HepG2 (cell line): ENCODE results near the gene RBP3. TPM values are rescaled to one million over a fixed set of nuclear protein-coding genes. Genes with fewer than 3 reads are reported as not detected.

ENCODE experiments used
- ATAC-seq: fragments of 200-7000 bp; cut with Tn5 transposase; 3 replicates; pipeline ENCODE4 v1.9.1; 2020; ENCODE audit warnings: mild to moderate bottlenecking, moderate library complexity
- BruUV-seq: library from RNA; stranded (reverse); fragments of 400-500 nt; replicated peaks from 2 replicates; lab custom pipeline; 2021; lab: Mats Ljungman, UMichigan
- CTCF ChIA-PET: fragments of 300-600 bp; formaldehyde crosslinking; extraction: SDS; loops from one replicate; lab custom pipeline; 2021; ENCODE audit warnings: low total read pairs, inconsistent platforms, low intra/inter-chr PET ratio; lab: Yijun Ruan, JAX
- POLR2A ChIA-PET: fragments of 350-600 bp; sonication (Branson Sonifier 250); formaldehyde crosslinking; loops from one replicate; lab custom pipeline; 2020; ENCODE audit warnings: antibody characterized with exemption, inconsistent platforms; lab: Yijun Ruan, JAX
- DNase-seq: peaks from one replicate; pipeline ENCODE4 v3.0.0-alpha.2; 2015; ENCODE audit warnings: low spot score
- FAIRE-seq: peaks from 3 replicates; lab custom pipeline; 2011; peaks lifted over from hg19 to GRCh38; lab: Jason Lieb, UNC
- H2AFZ ChIP-seq: one replicate; pipeline ENCODE4 v1.6.1; 2011; ENCODE audit warnings: low read length, inconsistent platforms
- H3K27ac ChIP-seq: fragments of 300-600 bp; 3 replicates; pipeline ENCODE4 v1.8.0; 2011; ENCODE audit warnings: mixed run types, mild to moderate bottlenecking, mixed read lengths, low read length, inconsistent platforms; ENCODE audit not compliant: insufficient read depth; ENCODE audit errors: extremely low read length
- H3K27me3 ChIP-seq, 2 experiments: fragments of 200-600 bp in 1 of 2; 2 replicates in 1 of 2; 3 replicates in 1 of 2; pipeline versions ENCODE4 v1.6.0 to v1.8.0; 2011; ENCODE audit warnings: low read length in 2 of 2, mild to moderate bottlenecking in 2 of 2, moderate library complexity in 2 of 2, inconsistent platforms in 1 of 2; ENCODE audit not compliant: insufficient read depth in 2 of 2, control insufficient read depth in 1 of 2
- H3K36me3 ChIP-seq, 2 experiments: fragments of 200-600 bp in 1 of 2; replicated peaks in 1 of 2; 2 replicates in 1 of 2; 3 replicates in 1 of 2; pipeline versions ENCODE4 v1.5.1 to v1.8.0; 2011; ENCODE audit warnings: low read length in 2 of 2, inconsistent platforms in 1 of 2; ENCODE audit not compliant: insufficient read depth in 2 of 2, control insufficient read depth in 1 of 2
- H3K4me1 ChIP-seq: 2 replicates; pipeline ENCODE4 v1.5.1; 2012; ENCODE audit warnings: low read length, inconsistent platforms; ENCODE audit not compliant: insufficient read depth
- H3K4me2 ChIP-seq: 2 replicates; pipeline ENCODE4 v1.6.0; 2011; ENCODE audit warnings: low read depth, low read length, inconsistent platforms
- H3K4me3 ChIP-seq, 3 experiments: fragments of 200-600 bp in 1 of 3; sonication (generic), shearing (Covaris generic) in 1 of 3; replicated peaks in 1 of 3; 2 replicates each; pipeline ENCODE4 v1.5.1; 2011 to 2016; ENCODE audit warnings: low read length in 3 of 3, inconsistent platforms in 2 of 3, low read depth in 2 of 3, mild to moderate bottlenecking in 2 of 3, control low read depth in 1 of 3, mixed read lengths in 1 of 3; ENCODE audit not compliant: insufficient read depth in 1 of 3
- H3K79me2 ChIP-seq: one replicate; pipeline ENCODE4 v1.6.1; 2011; ENCODE audit warnings: low read length, inconsistent platforms; ENCODE audit not compliant: insufficient read depth
- H3K9ac ChIP-seq: 2 replicates; pipeline ENCODE4 v1.6.0; 2011; ENCODE audit warnings: mild to moderate bottlenecking, low read depth, low read length, inconsistent platforms; ENCODE audit not compliant: insufficient read depth
- H3K9me3 ChIP-seq: 2 replicates; pipeline ENCODE4 v1.5.1; 2012; ENCODE audit warnings: mild to moderate bottlenecking, low read length
- H4K20me1 ChIP-seq: 2 replicates; pipeline ENCODE4 v1.6.0; 2011; ENCODE audit warnings: inconsistent platforms, mild to moderate bottlenecking, low read length, moderate library complexity; ENCODE audit not compliant: insufficient read depth
- DBP ChIP-seq: sonication (generic); formaldehyde crosslinking; IDR thresholded peaks from 2 replicates; pipeline ENCODE4 v1.4.0; 2020; ENCODE audit warnings: missing genetic modification reagents; ENCODE audit errors: not compliant biosample characterization
- FOXA1 ChIP-seq, 2 experiments: fragments of 450-650 bp in 1 of 2; sonication (generic) in 1 of 2; formaldehyde crosslinking in 1 of 2; IDR thresholded peaks; 2 replicates each; pipeline versions ENCODE4 v1.4.0 to v1.6.1; 2016 to 2020; ENCODE audit warnings: missing genetic modification reagents in 1 of 2
- GZF1 ChIP-seq: sonication (generic); formaldehyde crosslinking; IDR thresholded peaks from 2 replicates; pipeline ENCODE4 v1.5.1; 2020; ENCODE audit warnings: mild to moderate bottlenecking, missing genetic modification reagents
- PAWR ChIP-seq: sonication (generic); formaldehyde crosslinking; IDR thresholded peaks from 2 replicates; pipeline ENCODE4 v1.4.0; 2020; ENCODE audit warnings: missing genetic modification reagents, mild to moderate bottlenecking, borderline replicate concordance
- SALL1 ChIP-seq: sonication (generic); formaldehyde crosslinking; IDR thresholded peaks from 2 replicates; pipeline ENCODE4 v1.8.0; 2022; ENCODE audit warnings: mild to moderate bottlenecking, missing genetic modification reagents
- XRCC5 ChIP-seq: fragments of 200-400 bp; formaldehyde crosslinking; optimal IDR thresholded peaks from 2 replicates; pipeline ENCODE3; 2017; ENCODE audit warnings: mild to moderate bottlenecking, low read length
- ZNF441 ChIP-seq: sonication (generic); formaldehyde crosslinking; IDR thresholded peaks from 2 replicates; pipeline ENCODE4 v1.7.0; 2021; ENCODE audit warnings: missing genetic modification reagents, borderline replicate concordance
- ZNF776 ChIP-seq: sonication (generic); formaldehyde crosslinking; IDR thresholded peaks from 2 replicates; pipeline ENCODE4 v1.4.0; 2020; ENCODE audit warnings: mild to moderate bottlenecking, missing genetic modification reagents
- ZSCAN5A ChIP-seq: sonication (generic); formaldehyde crosslinking; IDR thresholded peaks from 2 replicates; pipeline ENCODE4 v1.8.0; 2022; ENCODE audit warnings: mild to moderate bottlenecking, missing genetic modification reagents, borderline replicate concordance
- WGBS: methylation state at CpG from one replicate; pipeline ENCODE4 v1.1.6; 2017; ENCODE audit warnings: low lambda C conversion rate; 5-methylcytosine and 5-hydroxymethylcytosine counted together
- in situ Hi-C: cut with HindIII; loops from 2 replicates; pipeline ENCODE4 v1.10.0; 2017; ENCODE audit warnings: low pct_unique_long_range_greater_than_20kb; ENCODE audit not compliant: extremely low pct_ligation_motif_present
- intact Hi-C: fragments of 100-400 bp; cut with micrococcal nuclease; formaldehyde crosslinking; loops from one replicate; pipeline ENCODE4 v1.10.0; 2022; ENCODE audit not compliant: unreplicated experiment
- polyA plus RNA-seq, 8 experiments: library from polyadenylated mRNA; depleted of rRNA in 3 of 8; stranded (reverse) in 7 of 8; unstranded in 1 of 8; fragments of >200 nt; fragmentation: Illumina TruSeq in 4 of 8; extraction: Trizol in 4 of 8; gene quantifications; 2 replicates each; pipeline versions ENCODE4 v1.2.1 to v1.2.3, GENCODE V29; 2011 to 2016; ENCODE audit warnings: low read depth in 4 of 8, missing spikeins in 1 of 8, mixed read lengths in 1 of 8; ENCODE audit not compliant: insufficient read depth in 1 of 8
- total RNA-seq, 5 experiments: library from RNA; depleted of rRNA; stranded (reverse); fragments of >200 nt; fragmentation: Illumina TruSeq; extraction: Trizol; gene quantifications; 2 replicates each; pipeline ENCODE4 v1.2.3, GENCODE V29; 2016; ENCODE audit warnings: low read depth in 1 of 5

The RBP3 gene
- total and polyA plus RNA-seq, 2 of the 13 experiments (the other 11 are each of a cell fraction or from before 2014, with no cell fraction given): not detected

DNA sequence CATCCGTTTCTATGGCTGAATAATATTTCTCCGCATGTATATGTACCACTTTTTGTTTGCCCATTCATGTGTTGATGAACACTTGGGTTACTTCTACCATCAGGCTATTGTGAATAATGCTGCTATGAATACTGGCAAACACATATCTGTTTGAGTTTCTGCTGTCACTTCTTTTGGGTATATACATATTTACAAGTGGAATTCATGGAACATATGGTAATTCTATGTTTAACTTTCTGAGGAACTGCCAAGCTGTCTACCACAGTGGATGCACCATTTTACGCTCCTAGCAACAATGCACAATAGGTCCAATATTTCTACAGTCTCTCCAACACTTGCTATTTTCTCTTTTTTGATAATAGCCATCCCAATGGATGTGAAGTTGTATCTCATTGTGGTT lies 41.5 kb downstream of the RBP3 start:
- WGBS: 54% methylated on average over 3 of the region's 3 CpGs
- H3K27ac ChIP-seq: no peak overlapping the region
- CTCF ChIA-PET: no interaction called here

GRCh38 chr10:47396311-47396717 lies 48.2 kb downstream of the RBP3 start:
- ChIA-PET POLR2A (no interaction called here), CTCF (no interaction called here)
- in situ Hi-C loops: no loop called here
- no peak overlapping the region for H3K4me2 ChIP-seq
- H3K79me2 ChIP-seq: no peaks in the 10 kb centered on the region
- intact Hi-C loops: no loop called here
- no peaks in the 10 kb centered on the region for H3K9me3 ChIP-seq
- no peaks in the 10 kb centered on the region for H3K36me3 ChIP-seq
- no peak overlapping the region for H3K4me3 ChIP-seq
- no peak overlapping the region for H3K27ac ChIP-seq
- peaks cover 22% of the 10 kb centered on the region for H3K4me1 ChIP-seq
- no peaks in the 10 kb centered on the region for H4K20me1 ChIP-seq
- no peak for FAIRE-seq
- ATAC-seq: no peak
- TF ChIP-seq FOXA1 (IDR thresholded peaks at IDR 0.05): no peak
- peak; percentile 31; the same call in 1 of the 2 replicates for TF ChIP-seq FOXA1 (CRISPR knock-in tag; IDR thresholded peaks at IDR 0.05)
- TF ChIP-seq DBP (CRISPR knock-in tag): no peak
- peak; percentile 18 for DNase-seq
- no peaks in the 10 kb centered on the region; a peak in 1 of 5 replicates for H3K27me3 ChIP-seq
- H3K9ac ChIP-seq: no peak overlapping the region
- peak overlapping the region; percentile 23 for H2AFZ ChIP-seq
- no TSS peak for BruUV-seq

More for the DNA sequence above, 41.5 kb downstream of the RBP3 start:
- TF ChIP-seq PAWR (CRISPR knock-in tag): no peak
- TF ChIP-seq GZF1 (CRISPR knock-in tag): no peak
- no peak for TF ChIP-seq XRCC5
- TF ChIP-seq SALL1 (CRISPR knock-in tag): no peak
- no peak for TF ChIP-seq ZSCAN5A (CRISPR knock-in tag)
- TF ChIP-seq ZNF441 (CRISPR knock-in tag): no peak
- TF ChIP-seq ZNF776: no peak
- Histone ChIP-seq H3K79me2 (no peaks in the 10 kb centered on the region), H3K36me3 (no peaks in the 10 kb centered on the region), H3K4me3 (no peak overlapping the region), H4K20me1 (no peaks in the 10 kb centered on the region), H3K4me2 (no peak overlapping the region), H3K4me1 (peaks cover 5% of the 10 kb centered on the region), H3K27me3 (peaks cover 0 to 15% of the 10 kb centered on the region in 2 experiments; a peak in 3 of 5 replicates), H3K9me3 (0 out of 2 replicates have a peak, but pooled peaks cover 4% of the 10 kb centered on the region), H3K9ac (no peak overlapping the region), H2AFZ (no peak overlapping the region)
- DNase-seq (no peak), ATAC-seq (no peak), FAIRE-seq (no peak)
- in situ Hi-C loops: loop anchor here (10.0 kb wide), 1 partner anchor 1285 kb away; no protein-coding TSS in a partner anchor
- intact Hi-C loops: no loop called here
- no TSS peak for BruUV-seq
- POLR2A ChIA-PET: no interaction called here
